Natural killer cell (primary cell): ENCODE results near the gene C6orf89. TPM values are rescaled to one million over a fixed set of nuclear protein-coding genes. Genes with fewer than 3 reads are reported as not detected.

Experiments
- ATAC-seq, 3 donors: fragments of 150-1000 bp in 2 of 3; fragments of 200-7000 bp in 1 of 3; cut with Tn5 transposase; 1 replicate in 1 of 3; 2 replicates in 2 of 3; pipeline ENCODE4 v1.10.0; 2021; ENCODE audit warnings: mild to moderate bottlenecking in 2 of 3, moderate library complexity in 2 of 3
- DNase-seq, 2 donors: peaks; one replicate each; pipeline versions ENCODE4 v3.0.0 to v3.0.0-alpha.2; 2013 to 2021; ENCODE audit warnings: mixed read lengths in 1 of 2
- H3K27ac ChIP-seq: one replicate; pipeline ENCODE4 v1.5.1; 2013; ENCODE audit warnings: mild to moderate bottlenecking, low read length
- H3K27me3 ChIP-seq: one replicate; pipeline ENCODE4 v1.6.1; 2013; ENCODE audit warnings: low read length; ENCODE audit not compliant: control insufficient read depth, insufficient read depth
- H3K36me3 ChIP-seq: one replicate; pipeline ENCODE4 v1.6.1; 2013; ENCODE audit warnings: low read length; ENCODE audit not compliant: control insufficient read depth, insufficient read depth
- H3K4me1 ChIP-seq: one replicate; pipeline ENCODE4 v1.6.1; 2013; ENCODE audit warnings: low read length; ENCODE audit not compliant: control insufficient read depth, insufficient read depth
- H3K4me3 ChIP-seq: one replicate; pipeline ENCODE4 v1.5.1; 2013; ENCODE audit warnings: low read length
- H3K9me3 ChIP-seq: one replicate; pipeline ENCODE4 v1.6.1; 2013; ENCODE audit warnings: low read length; ENCODE audit not compliant: control insufficient read depth, insufficient read depth
- H3K27ac Mint-ChIP-seq, 2 donors: one replicate each; pipeline ENCODE4 v1.8.0; 2022; ENCODE audit warnings: mild to moderate bottlenecking in 2 of 2, mixed read lengths in 2 of 2, moderate library complexity in 1 of 2
- H3K27me3 Mint-ChIP-seq, 2 donors: one replicate each; pipeline ENCODE4 v1.8.0; 2022; ENCODE audit warnings: low read depth in 2 of 2, mixed read lengths in 2 of 2
- H3K36me3 Mint-ChIP-seq: one replicate; pipeline ENCODE4 v1.8.0; 2022; ENCODE audit warnings: mixed read lengths
- H3K4me1 Mint-ChIP-seq, 2 donors: one replicate each; pipeline ENCODE4 v1.8.0; 2022; ENCODE audit warnings: mixed read lengths in 2 of 2
- H3K4me3 Mint-ChIP-seq: one replicate; pipeline ENCODE4 v1.8.0; 2022; ENCODE audit warnings: mild to moderate bottlenecking, moderate library complexity, mixed read lengths
- H3K9me3 Mint-ChIP-seq, 2 donors: one replicate each; pipeline ENCODE4 v1.8.0; 2022; ENCODE audit warnings: mixed read lengths in 2 of 2
- CTCF ChIP-seq: fragments of 200-600 bp; IDR thresholded peaks from one replicate; pipeline ENCODE4 v1.8.0; 2022; ENCODE audit warnings: antibody characterized with exemption
- WGBS: methylation state at CpG from one replicate; pipeline ENCODE4 v1.1.7; 2013; ENCODE audit warnings: missing lambda C conversion rate; ENCODE audit not compliant: insufficient coverage; 5-methylcytosine and 5-hydroxymethylcytosine counted together
- intact Hi-C: fragments of 100-400 bp; cut with micrococcal nuclease; formaldehyde crosslinking; loops from one replicate; pipeline ENCODE4 v1.14.2; 2022
- total RNA-seq, 4 donors: library from RNA; stranded (reverse); fragments of 120-200 nt in 1 of 4; gene quantifications; one replicate each; pipeline versions ENCODE4 v1.2.3 to v1.2.4, GENCODE V29; 2013 to 2022

The C6orf89 gene
- total RNA-seq, 3 donors from 2014 or later (not counting 1 experiment from before 2014, with no cell fraction given): 34.3 to 47.0 (median 46.3) TPM

GRCh38 chr6:36962874-36963273 lies 77.1 kb downstream of the C6orf89 start:
- peak; percentile 49 to 87 for DNase-seq
- H3K9me3 ChIP-seq: no peaks in the 10 kb centered on the region
- intact Hi-C loops: no loop called here
- Mint-ChIP-seq H3K4me3 (peak overlapping the region; percentile 49), H3K36me3 (no peaks in the 10 kb centered on the region), H3K9me3 (no peaks in the 10 kb centered on the region), H3K4me1 (peaks cover 12 to 25% of the 10 kb centered on the region in 2 donors), H3K27ac (peak overlapping the region; percentile 20 to 57), H3K27me3 (peaks cover 13 to 15% of the 10 kb centered on the region in 2 donors)
- no peak overlapping the region for H3K4me3 ChIP-seq
- 34% methylated on average over 12 of the region's 12 CpGs for whole genome bisulfite sequencing
- H3K4me1 ChIP-seq: peaks cover 27% of the 10 kb centered on the region
- peak; percentile 58 to 68 (median 59) for ATAC-seq
- no peak overlapping the region for H3K27ac ChIP-seq
- H3K27me3 ChIP-seq: no peaks in the 10 kb centered on the region
- TF ChIP-seq CTCF: no peak
- peaks cover 8% of the 10 kb centered on the region for H3K36me3 ChIP-seq

GRCh38 chr6:36963451-36964290 lies 77.9 kb downstream of the C6orf89 start:
- DNase-seq (peak in 1 of 2 donors; percentile 59), ATAC-seq (peak in 1 of 3 donors; percentile 34)
- 50% methylated on average over 11 of the region's 11 CpGs for WGBS
- Histone ChIP-seq H3K9me3 (no peaks in the 10 kb centered on the region), H3K27ac (no peak overlapping the region), H3K36me3 (peaks cover 16% of the 10 kb centered on the region), H3K4me3 (no peak overlapping the region), H3K27me3 (no peaks in the 10 kb centered on the region), H3K4me1 (peaks cover 27% of the 10 kb centered on the region)
- Mint-ChIP-seq H3K27ac (peak overlapping the region; percentile 20 to 57), H3K9me3 (no peaks in the 10 kb centered on the region), H3K36me3 (no peaks in the 10 kb centered on the region), H3K4me1 (peaks cover 12 to 25% of the 10 kb centered on the region in 2 donors), H3K4me3 (peak overlapping the region; percentile 25), H3K27me3 (peaks cover 13 to 15% of the 10 kb centered on the region in 2 donors)
- intact Hi-C loops: no loop called here
- TF ChIP-seq CTCF: no peak

GRCh38 chr6:36964349-36964748 lies 78.6 kb downstream of the C6orf89 start:
- Histone ChIP-seq H3K9me3 (no peaks in the 10 kb centered on the region), H3K4me1 (peaks cover 27% of the 10 kb centered on the region), H3K4me3 (no peak overlapping the region), H3K36me3 (peaks cover 23% of the 10 kb centered on the region), H3K27me3 (no peaks in the 10 kb centered on the region), H3K27ac (no peak overlapping the region)
- WGBS: 89% methylated on average over 4 of the region's 6 CpGs
- Mint-ChIP-seq H3K27me3 (peaks cover 13 to 15% of the 10 kb centered on the region in 2 donors), H3K9me3 (no peaks in the 10 kb centered on the region), H3K4me1 (peaks cover 12 to 25% of the 10 kb centered on the region in 2 donors), H3K27ac (peak overlapping the region in 1 of 2 donors; percentile 57), H3K36me3 (no peaks in the 10 kb centered on the region), H3K4me3 (no peak overlapping the region)
- TF ChIP-seq CTCF: no peak
- ATAC-seq (no peak), DNase-seq (no peak)
- intact Hi-C loops: no loop called here
